ENCODE results near the gene ACVR2A.
A peak's percentile ranks its signal among the peaks of the same experiment; 100 is the strongest.

Gene ACVR2A

GRCh38 chr2:147945660-147946059, 100.8 kb downstream of the ACVR2A start:
- H3K4me1 ChIP-seq = no peaks in the 10 kb centered on the region
- no peak overlapping the region for H3K4me3 ChIP-seq
- TF ChIP-seq Cebpa-rat (IDR thresholded peaks at IDR 0.05) = no peak
- no peaks in the 10 kb centered on the region; the same call in 1 of the 2 replicates for H4K20me1 ChIP-seq
- peaks cover 10% of the 10 kb centered on the region for H3K36me3 ChIP-seq
- no peak overlapping the region for H3K27ac ChIP-seq
- no peaks in the 10 kb centered on the region for H3K9me3 ChIP-seq
- H3K9ac ChIP-seq = no peak overlapping the region
- H3K4me2 ChIP-seq = no peak overlapping the region
- no peaks in the 10 kb centered on the region for H3K27me3 ChIP-seq

- no peaks in the 10 kb centered on the region for H3K27me3 ChIP-seq
- H3K9me3 ChIP-seq = no peaks in the 10 kb centered on the region
- H4K20me1 ChIP-seq = no peaks in the 10 kb centered on the region
- H3K27ac ChIP-seq = no peak overlapping the region
- H3K9ac ChIP-seq = no peak overlapping the region
- H3K4me2 ChIP-seq = no peak overlapping the region
- no peak overlapping the region for H3K4me3 ChIP-seq
- no peaks in the 10 kb centered on the region for H3K4me1 ChIP-seq
- H3K36me3 ChIP-seq = peaks cover 16% of the 10 kb centered on the region
- TF ChIP-seq Cebpa-rat (IDR thresholded peaks at IDR 0.05) = no peak
Observed at GRCh38 chr2:147952118-147952517, 107.3 kb downstream of the ACVR2A start.

GRCh38 chr2:147968571-147968970, 123.7 kb downstream of the ACVR2A start:
- H3K9me3 ChIP-seq = peaks cover 30% of the 10 kb centered on the region
- peak overlapping the region; percentile 44 for H3K4me2 ChIP-seq
- H3K36me3 ChIP-seq = peaks cover 32% of the 10 kb centered on the region
- no peak overlapping the region for H3K9ac ChIP-seq
- peaks cover 14% of the 10 kb centered on the region for H3K4me1 ChIP-seq
- H4K20me1 ChIP-seq = peaks cover under 1% of the 10 kb centered on the region; the same call in 1 of the 2 replicates
- no peak for TF ChIP-seq Cebpa-rat (IDR thresholded peaks at IDR 0.05)
- no peak overlapping the region for H3K4me3 ChIP-seq
- H3K27me3 ChIP-seq = no peaks in the 10 kb centered on the region
- no peak overlapping the region for H3K27ac ChIP-seq

GRCh38 chr2:147976102-147976501, 131.3 kb downstream of the ACVR2A start:
- peaks cover 12% of the 10 kb centered on the region; the same call in 1 of the 2 replicates for H3K9me3 ChIP-seq
- no peak for TF ChIP-seq Cebpa-rat (IDR thresholded peaks at IDR 0.05)

GRCh38 chr2:147977679-147978078, 132.8 kb downstream of the ACVR2A start:
- Histone ChIP-seq H3K27ac (no peak overlapping the region), H3K4me1 (no peaks in the 10 kb centered on the region), H3K4me2 (no peak overlapping the region), H4K20me1 (peaks cover 73% of the 10 kb centered on the region), H3K9ac (no peak overlapping the region), H3K9me3 (peaks cover 12% of the 10 kb centered on the region; the same call in 1 of the 2 replicates), H3K4me3 (no peak overlapping the region), H3K27me3 (no peaks in the 10 kb centered on the region), H3K36me3 (peaks cover 23% of the 10 kb centered on the region)
- TF ChIP-seq Cebpa-rat (IDR thresholded peaks at IDR 0.05) = no peak

More at GRCh38 chr2:147976102-147976501, 131.3 kb downstream of the ACVR2A start:
- no peak overlapping the region for H3K9ac ChIP-seq
- H3K4me3 ChIP-seq = no peak overlapping the region
- no peaks in the 10 kb centered on the region for H3K27me3 ChIP-seq
- peaks cover 63% of the 10 kb centered on the region for H4K20me1 ChIP-seq
- peaks cover 24% of the 10 kb centered on the region for H3K36me3 ChIP-seq
- H3K4me2 ChIP-seq = no peak overlapping the region
- no peaks in the 10 kb centered on the region for H3K4me1 ChIP-seq
- no peak overlapping the region for H3K27ac ChIP-seq
